Measurements from ENCODE around the gene CD109.

DNA sequence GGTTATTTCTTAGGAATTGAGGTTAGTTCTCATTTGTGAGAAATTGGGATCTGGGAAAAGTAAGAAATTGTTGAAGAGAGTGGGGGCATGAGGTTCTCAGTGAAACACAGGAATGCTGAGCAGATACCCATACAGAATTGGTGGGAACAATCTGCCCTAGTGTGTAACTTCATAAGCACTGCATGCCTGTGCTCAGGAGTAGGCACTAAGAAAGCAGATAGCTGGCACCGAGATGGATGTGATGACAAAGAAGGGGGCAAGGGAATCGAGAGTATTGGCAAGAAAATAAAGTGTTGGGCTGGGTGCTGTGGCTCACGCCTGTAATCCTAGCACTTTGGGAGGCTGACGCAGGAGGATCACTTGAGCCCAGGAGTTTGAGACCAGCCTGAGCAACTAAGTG, 46.2 kb upstream of the CD109 start:
- TF ChIP-seq CTCF (conservative IDR thresholded peaks at IDR 0.05) (no peak), ZFX (IDR thresholded peaks at IDR 0.05) (no peak)

All from C4-2B (cell line).